PC-9 (cell line): Measurements from ENCODE around the gene GCH1. TPM values are rescaled to one million over a fixed set of nuclear protein-coding genes. Genes with fewer than 3 reads are reported as not detected.

ENCODE experiments used
- BruUV-seq: library from RNA; stranded (reverse); fragments of 400-500 nt; replicated peaks from 2 replicates; lab custom pipeline; 2021; lab: Mats Ljungman, UMichigan
- CTCF ChIA-PET: fragments of 300-600 bp; sonication (Branson Sonifier 250); formaldehyde crosslinking; loops from one replicate; lab custom pipeline; 2022; ENCODE audit warnings: antibody characterized with exemption; lab: Charles Lee
- POLR2A ChIA-PET: fragments of 300-600 bp; sonication (Branson Sonifier 250); formaldehyde crosslinking; loops from one replicate; lab custom pipeline; 2022; ENCODE audit warnings: antibody characterized with exemption; ENCODE audit not compliant: unreplicated experiment; lab: Charles Lee
- DNase-seq, 2 experiments: peaks; one replicate each; pipeline versions ENCODE4 v3.0.0 to v3.0.0-alpha.2; 2015 to 2022; ENCODE audit warnings: mixed read lengths in 1 of 2
- H2AFZ ChIP-seq: fragments of 200-600 bp; sonication (generic); 2 replicates; pipeline ENCODE4 v1.8.1; 2017; ENCODE audit warnings: antibody characterized with exemption
- H3F3A ChIP-seq: fragments of 200-600 bp; sonication (generic); 2 replicates; pipeline ENCODE4 v1.8.1; 2017; ENCODE audit warnings: antibody characterized with exemption, mild to moderate bottlenecking, low read depth; ENCODE audit not compliant: insufficient read depth
- H3K27ac ChIP-seq: fragments of 200-600 bp; sonication (generic); 2 replicates; pipeline ENCODE4 v1.6.1; 2016; ENCODE audit warnings: mixed run types
- H3K27me3 ChIP-seq: fragments of 200-600 bp; sonication (generic); 2 replicates; pipeline ENCODE4 v1.6.1; 2016; ENCODE audit warnings: low read depth, mixed run types; ENCODE audit not compliant: insufficient read depth
- H3K36me3 ChIP-seq: fragments of 200-600 bp; sonication (generic); 2 replicates; pipeline ENCODE4 v1.6.1; 2016; ENCODE audit warnings: low read depth, mixed run types
- H3K4me1 ChIP-seq: fragments of 200-600 bp; sonication (generic); replicated peaks from 2 replicates; pipeline ENCODE4 v1.6.1; 2016; ENCODE audit warnings: mixed run types; ENCODE audit not compliant: insufficient read depth
- H3K4me2 ChIP-seq: fragments of 200-600 bp; sonication (generic); 2 replicates; pipeline ENCODE4 v1.6.1; 2017; ENCODE audit warnings: mixed run types
- H3K4me3 ChIP-seq: fragments of 200-600 bp; sonication (generic); 2 replicates; pipeline ENCODE4 v1.6.1; 2016; ENCODE audit warnings: mixed run types
- H3K79me2 ChIP-seq: fragments of 200-600 bp; sonication (generic); 2 replicates; pipeline ENCODE4 v1.6.1; 2017; ENCODE audit warnings: low read depth, mixed run types
- H3K9me2 ChIP-seq: fragments of 200-600 bp; sonication (generic); 2 replicates; pipeline ENCODE4 v1.8.1; 2017; ENCODE audit warnings: mild to moderate bottlenecking; ENCODE audit not compliant: insufficient read depth
- H3K9me3 ChIP-seq: fragments of 200-600 bp; sonication (generic); 2 replicates; pipeline ENCODE4 v1.8.1; 2016; ENCODE audit warnings: low read depth; ENCODE audit not compliant: insufficient read depth
- H4K20me1 ChIP-seq: fragments of 200-600 bp; sonication (generic); 2 replicates; pipeline ENCODE4 v1.8.1; 2017; ENCODE audit not compliant: insufficient read depth
- EZH2 ChIP-seq: fragments of 200-600 bp; sonication (generic); IDR thresholded peaks from 2 replicates; pipeline ENCODE4 v1.8.0; 2017; ENCODE audit warnings: antibody characterized with exemption, low read depth
- intact Hi-C: fragments of 100-400 bp; cut with micrococcal nuclease; formaldehyde crosslinking; loops from one replicate; pipeline ENCODE4 v1.10.0; 2022; ENCODE audit not compliant: unreplicated experiment
- total RNA-seq: library from RNA; stranded (reverse); gene quantifications from 2 replicates; pipeline ENCODE4 v1.2.3, GENCODE V29; 2021
- TF ChIP-seq, protein P1 (sequence below): fragments of 200-600 bp; sonication (generic); conservative IDR thresholded peaks from 2 replicates; pipeline ENCODE4 v1.6.1; 2017; ENCODE audit warnings: mixed run types, antibody characterized with exemption, mild to moderate bottlenecking, moderate library complexity

GCH1 gene
- total RNA-seq, 1 experiment from 2014 or later: 5.1 TPM

DNA sequence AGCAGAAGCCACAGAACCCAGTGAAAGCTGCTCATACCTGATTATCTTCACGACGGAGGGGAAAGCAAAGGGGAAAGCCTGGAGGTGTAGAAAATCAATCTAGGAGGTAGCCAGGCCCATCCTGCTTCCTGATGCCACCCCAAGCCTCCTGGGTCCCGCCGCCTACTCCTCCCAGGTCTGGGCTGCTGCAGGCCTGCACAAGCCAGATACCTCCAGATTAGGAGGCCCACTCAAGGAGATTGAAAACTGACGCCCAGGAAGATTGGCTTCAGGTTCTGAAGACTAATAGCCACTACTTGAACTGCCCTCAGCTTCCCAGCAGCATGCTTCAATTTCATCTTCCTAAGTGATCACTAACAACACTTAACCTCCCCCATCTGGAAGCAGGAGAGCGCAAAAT, 87.1 kb downstream of the GCH1 start:
- no peak for TF ChIP-seq EZH2
- TF ChIP-seq, protein P1, sequence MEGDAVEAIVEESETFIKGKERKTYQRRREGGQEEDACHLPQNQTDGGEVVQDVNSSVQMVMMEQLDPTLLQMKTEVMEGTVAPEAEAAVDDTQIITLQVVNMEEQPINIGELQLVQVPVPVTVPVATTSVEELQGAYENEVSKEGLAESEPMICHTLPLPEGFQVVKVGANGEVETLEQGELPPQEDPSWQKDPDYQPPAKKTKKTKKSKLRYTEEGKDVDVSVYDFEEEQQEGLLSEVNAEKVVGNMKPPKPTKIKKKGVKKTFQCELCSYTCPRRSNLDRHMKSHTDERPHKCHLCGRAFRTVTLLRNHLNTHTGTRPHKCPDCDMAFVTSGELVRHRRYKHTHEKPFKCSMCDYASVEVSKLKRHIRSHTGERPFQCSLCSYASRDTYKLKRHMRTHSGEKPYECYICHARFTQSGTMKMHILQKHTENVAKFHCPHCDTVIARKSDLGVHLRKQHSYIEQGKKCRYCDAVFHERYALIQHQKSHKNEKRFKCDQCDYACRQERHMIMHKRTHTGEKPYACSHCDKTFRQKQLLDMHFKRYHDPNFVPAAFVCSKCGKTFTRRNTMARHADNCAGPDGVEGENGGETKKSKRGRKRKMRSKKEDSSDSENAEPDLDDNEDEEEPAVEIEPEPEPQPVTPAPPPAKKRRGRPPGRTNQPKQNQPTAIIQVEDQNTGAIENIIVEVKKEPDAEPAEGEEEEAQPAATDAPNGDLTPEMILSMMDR: no peak
- Histone ChIP-seq H3F3A (peaks cover 7% of the 10 kb centered on the region; the same call in 1 of the 2 replicates), H3K27ac (no peak overlapping the region), H2AFZ (no peak overlapping the region), H3K4me2 (no peak overlapping the region), H3K9me3 (no peaks in the 10 kb centered on the region), H3K4me1 (peaks cover 11% of the 10 kb centered on the region), H3K4me3 (no peak overlapping the region), H3K36me3 (no peaks in the 10 kb centered on the region), H3K9me2 (no peaks in the 10 kb centered on the region), H3K79me2 (no peaks in the 10 kb centered on the region), H3K27me3 (no peaks in the 10 kb centered on the region), H4K20me1 (no peaks in the 10 kb centered on the region)
- intact Hi-C loops: loop anchor here (5.0 kb wide), 1 partner anchor 87 kb away; the partner anchor contains the start of gene GCH1
- no TSS peak for BruUV-seq
- POLR2A ChIA-PET: interaction anchor here (0.6 to 0.7 kb wide), 2 partner anchors 124 to 298 kb away, joined by 3 read pairs; no protein-coding TSS in a partner anchor
- no peak for DNase-seq
- CTCF ChIA-PET: no interaction called here

DNA sequence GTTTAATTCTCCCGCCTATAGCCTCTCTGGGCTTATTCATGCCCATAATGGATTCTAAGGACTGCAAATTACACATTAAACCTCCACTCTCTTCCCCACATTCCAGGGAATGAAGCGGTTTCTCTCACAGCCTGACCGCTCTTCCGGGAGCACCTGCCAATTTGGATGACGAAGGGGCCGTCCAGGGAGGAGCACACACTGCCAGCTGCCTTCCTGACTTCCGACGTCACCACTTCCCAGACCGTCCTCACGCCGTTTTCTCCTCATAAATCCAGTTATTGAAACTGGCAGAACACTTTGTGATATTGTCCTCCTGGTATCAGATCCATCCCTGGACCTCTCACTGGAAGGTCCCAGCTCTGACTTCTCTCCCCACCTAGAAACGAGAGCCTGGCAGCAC, 87.6 kb downstream of the GCH1 start:
- peaks cover 7% of the 10 kb centered on the region; the same call in 1 of the 2 replicates for H3F3A ChIP-seq
- DNase-seq: no peak
- H3K27me3 ChIP-seq: no peaks in the 10 kb centered on the region
- H3K4me2 ChIP-seq: no peak overlapping the region
- no peaks in the 10 kb centered on the region for H3K9me3 ChIP-seq
- H3K4me3 ChIP-seq: no peak overlapping the region
- no peaks in the 10 kb centered on the region for H3K79me2 ChIP-seq
- H4K20me1 ChIP-seq: no peaks in the 10 kb centered on the region
- intact Hi-C loops: loop anchor here (5.0 kb wide), 1 partner anchor 87 kb away; the partner anchor contains the start of gene GCH1
- H3K9me2 ChIP-seq: no peaks in the 10 kb centered on the region
- H2AFZ ChIP-seq: no peak overlapping the region
- no peaks in the 10 kb centered on the region for H3K36me3 ChIP-seq
- CTCF ChIA-PET: no interaction called here
- no peak for TF ChIP-seq EZH2
- TF ChIP-seq, protein P1: no peak
- no peak overlapping the region for H3K27ac ChIP-seq
- POLR2A ChIA-PET: no interaction called here
- no TSS peak for BruUV-seq
- peaks cover 11% of the 10 kb centered on the region for H3K4me1 ChIP-seq

DNA sequence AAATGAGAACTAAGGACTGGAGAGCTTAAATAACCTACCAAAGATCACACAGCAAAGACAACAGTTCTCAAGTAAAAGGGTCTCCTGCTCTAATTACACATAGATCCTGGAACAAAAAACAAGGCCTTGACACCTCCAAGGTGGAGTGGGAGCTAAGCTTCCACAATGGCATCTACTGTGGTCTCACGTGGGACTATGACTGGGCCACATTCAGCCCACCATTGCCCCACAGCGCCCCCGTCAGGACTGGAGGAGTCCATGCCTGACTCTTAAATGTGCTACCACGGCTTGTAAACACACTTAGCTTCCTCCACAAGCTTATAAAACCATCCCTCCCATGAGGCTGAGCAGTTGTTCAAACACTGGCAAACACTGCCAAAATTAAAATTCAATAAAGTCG, 88.5 kb downstream of the GCH1 start:
- no TSS peak for BruUV-seq
- H2AFZ ChIP-seq: no peak overlapping the region

More for the DNA sequence above, 88.5 kb downstream of the GCH1 start:
- no peak for DNase-seq
- Histone ChIP-seq H3K79me2 (no peaks in the 10 kb centered on the region), H3F3A (peaks cover 6% of the 10 kb centered on the region; the same call in 1 of the 2 replicates), H3K4me2 (no peak overlapping the region), H3K9me3 (no peaks in the 10 kb centered on the region), H3K27ac (no peak overlapping the region), H4K20me1 (no peaks in the 10 kb centered on the region), H3K27me3 (no peaks in the 10 kb centered on the region), H3K4me3 (no peak overlapping the region), H3K36me3 (no peaks in the 10 kb centered on the region), H3K9me2 (no peaks in the 10 kb centered on the region), H3K4me1 (peaks cover 10% of the 10 kb centered on the region)
- CTCF ChIA-PET: no interaction called here
- TF ChIP-seq EZH2: no peak
- TF ChIP-seq, protein P1: peak; percentile 57
- intact Hi-C loops: no loop called here
- POLR2A ChIA-PET: interaction anchor here (0.5 to 0.7 kb wide), 3 partner anchors 12 to 603 kb away, joined by 3 to 9 read pairs (median 7); no protein-coding TSS in a partner anchor
